BE2C (cell line): ENCODE data around the gene TSPAN12.

Experiments
- DNase-seq: peaks from one replicate; pipeline ENCODE4 v3.0.0-alpha.2; 2020
- H3K27me3 ChIP-seq: fragments of 250-450 bp; sonication (Bioruptor Pico); 2 replicates; pipeline ENCODE4 v1.5.1; 2020; ENCODE audit warnings: mild to moderate bottlenecking
- H3K36me3 ChIP-seq: fragments of 250-450 bp; sonication (Bioruptor Pico); 2 replicates; pipeline ENCODE4 v1.5.1; 2020; ENCODE audit warnings: mild to moderate bottlenecking
- H3K4me1 ChIP-seq: fragments of 250-450 bp; sonication (Bioruptor Pico); 2 replicates; pipeline ENCODE4 v1.5.1; 2020
- H3K4me3 ChIP-seq: 2 replicates; pipeline ENCODE4 v1.5.1; 2011; ENCODE audit warnings: low read depth, low read length
- H3K9me3 ChIP-seq: fragments of 250-450 bp; sonication (Bioruptor Pico); 2 replicates; pipeline ENCODE4 v1.5.1; 2020
- CTCF ChIP-seq: IDR thresholded peaks from 2 replicates; pipeline ENCODE4 v1.5.1; 2012; ENCODE audit warnings: mild to moderate bottlenecking, low read depth, low read length

TSPAN12 gene

DNA sequence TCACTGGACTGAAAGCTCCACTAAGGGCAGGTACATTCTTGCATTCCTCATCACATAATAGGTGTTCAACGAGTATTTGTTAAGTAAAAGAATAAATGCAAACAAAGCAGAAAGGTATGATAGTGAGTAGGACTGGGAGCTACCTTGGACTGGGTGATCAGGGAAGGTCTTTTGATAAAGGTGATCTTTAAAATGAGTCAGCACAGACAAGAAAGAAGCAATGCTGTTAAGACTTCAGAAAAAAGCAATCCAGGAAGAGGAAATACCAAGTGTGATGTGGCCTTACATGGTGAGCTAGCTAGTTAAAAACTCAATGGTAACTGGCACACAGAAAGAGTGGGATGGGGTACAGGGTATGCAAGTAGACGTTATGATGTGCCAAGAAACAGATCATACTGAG is 40.1 kb downstream of the TSPAN12 start:
- no peak for DNase-seq
- H3K4me3 ChIP-seq: no peak overlapping the region
- no peaks in the 10 kb centered on the region for H3K36me3 ChIP-seq
- no peak for TF ChIP-seq CTCF
- H3K4me1 ChIP-seq: no peaks in the 10 kb centered on the region
- peaks cover 5% of the 10 kb centered on the region for H3K27me3 ChIP-seq
- H3K9me3 ChIP-seq: no peaks in the 10 kb centered on the region

DNA sequence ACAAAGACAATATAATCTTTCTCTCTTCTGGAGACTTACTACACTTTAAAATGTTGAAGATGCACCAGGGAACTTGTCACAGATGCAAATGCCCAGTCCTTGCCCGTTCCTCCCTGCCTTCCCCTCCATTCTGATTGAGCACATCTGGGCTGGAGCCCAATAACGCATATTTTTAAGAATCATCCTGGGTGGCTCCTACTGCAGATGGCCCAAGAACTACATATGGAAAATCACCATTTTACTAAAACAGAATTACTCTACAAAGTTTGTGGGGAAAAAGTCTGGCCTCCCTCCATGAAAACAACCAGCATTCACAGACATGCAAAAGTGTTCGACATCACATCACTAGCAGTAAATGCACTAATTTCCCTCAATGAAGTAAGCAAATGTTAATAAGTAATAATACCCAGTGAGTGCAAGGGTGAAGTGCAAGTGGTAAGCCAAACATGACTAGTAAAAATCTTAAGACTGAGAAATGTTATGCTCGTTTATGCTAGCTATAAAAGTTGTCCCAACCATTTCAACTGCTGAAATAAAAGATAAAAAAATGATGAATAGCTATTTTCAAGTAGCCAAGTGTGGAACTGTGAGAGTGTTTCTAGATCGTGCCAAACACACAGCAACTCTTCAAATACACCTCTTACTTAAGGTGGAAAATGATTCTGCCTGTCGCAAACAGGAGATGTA is 43.5 kb downstream of the TSPAN12 start:
- Histone ChIP-seq H3K36me3 (no peaks in the 10 kb centered on the region), H3K4me1 (no peaks in the 10 kb centered on the region), H3K27me3 (peaks cover 3% of the 10 kb centered on the region; the same call in 1 of the 2 replicates), H3K9me3 (no peaks in the 10 kb centered on the region), H3K4me3 (no peak overlapping the region)
- no peak for DNase-seq
- no peak for TF ChIP-seq CTCF

DNA sequence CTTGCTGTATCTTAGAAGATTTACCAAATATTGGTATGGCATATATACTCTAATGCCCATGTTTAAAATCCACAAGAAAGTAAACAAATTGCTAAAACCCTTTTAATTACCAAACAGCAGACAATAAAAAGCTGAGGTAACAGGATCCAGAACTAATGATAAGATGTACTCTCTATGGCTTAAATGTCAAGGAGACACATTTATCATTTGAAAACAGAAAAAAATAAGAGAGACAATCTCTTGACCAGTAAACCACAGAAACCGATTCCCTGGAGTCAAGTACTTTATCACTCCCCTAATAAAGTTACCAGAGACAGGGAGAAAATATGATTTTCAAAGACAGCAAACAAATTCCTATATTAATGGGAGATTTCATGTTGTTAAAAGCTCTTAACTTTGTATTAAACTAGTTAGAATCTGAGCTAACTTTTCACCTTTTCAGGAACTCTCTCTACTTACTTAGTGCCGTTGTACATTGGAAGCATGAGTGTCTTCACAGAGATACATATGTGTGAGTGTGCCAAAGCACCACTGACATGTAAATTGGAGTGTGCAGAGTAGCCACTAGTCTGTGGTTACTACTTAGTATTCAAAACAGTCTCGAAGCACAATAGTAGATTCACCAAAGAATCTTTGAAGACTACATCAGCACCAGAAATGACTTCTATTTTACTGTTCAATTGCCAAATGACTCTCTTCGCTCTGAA is 44.2 kb downstream of the TSPAN12 start:
- no peaks in the 10 kb centered on the region for H3K36me3 ChIP-seq
- TF ChIP-seq CTCF: no peak
- no peaks in the 10 kb centered on the region for H3K27me3 ChIP-seq
- no peaks in the 10 kb centered on the region for H3K4me1 ChIP-seq
- DNase-seq: no peak
- no peaks in the 10 kb centered on the region for H3K9me3 ChIP-seq
- H3K4me3 ChIP-seq: no peak overlapping the region

- no peak for TF ChIP-seq CTCF
- H3K27me3 ChIP-seq: no peaks in the 10 kb centered on the region
- H3K4me1 ChIP-seq: no peaks in the 10 kb centered on the region
- H3K9me3 ChIP-seq: no peaks in the 10 kb centered on the region
- H3K4me3 ChIP-seq: no peak overlapping the region
- H3K36me3 ChIP-seq: no peaks in the 10 kb centered on the region
- no peak for DNase-seq
These were observed 44.9 kb downstream of the TSPAN12 start for GRCh38 chr7:120813089-120813488.

DNA sequence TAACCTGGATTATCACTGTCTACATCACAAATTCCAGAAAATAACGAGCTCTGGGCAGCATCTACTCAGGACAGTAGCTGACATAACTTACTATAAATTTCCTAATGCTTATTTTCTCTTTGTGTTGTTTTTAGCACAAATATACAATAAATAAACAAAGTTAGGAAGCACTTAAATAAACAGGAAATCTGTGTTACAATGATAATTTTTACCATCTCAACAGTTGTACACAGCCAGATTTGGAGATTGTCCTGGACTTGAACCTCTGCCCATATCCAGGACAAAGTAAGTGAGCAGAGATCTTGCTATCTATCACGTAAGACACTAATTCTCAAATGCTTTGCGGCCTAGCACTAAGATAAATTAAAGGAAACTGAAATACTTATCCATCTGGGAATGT is 48.7 kb downstream of the TSPAN12 start:
- Histone ChIP-seq H3K4me3 (no peak overlapping the region), H3K27me3 (peaks cover 8% of the 10 kb centered on the region), H3K9me3 (no peaks in the 10 kb centered on the region), H3K4me1 (no peaks in the 10 kb centered on the region), H3K36me3 (no peaks in the 10 kb centered on the region)
- no peak for TF ChIP-seq CTCF
- DNase-seq: no peak

DNA sequence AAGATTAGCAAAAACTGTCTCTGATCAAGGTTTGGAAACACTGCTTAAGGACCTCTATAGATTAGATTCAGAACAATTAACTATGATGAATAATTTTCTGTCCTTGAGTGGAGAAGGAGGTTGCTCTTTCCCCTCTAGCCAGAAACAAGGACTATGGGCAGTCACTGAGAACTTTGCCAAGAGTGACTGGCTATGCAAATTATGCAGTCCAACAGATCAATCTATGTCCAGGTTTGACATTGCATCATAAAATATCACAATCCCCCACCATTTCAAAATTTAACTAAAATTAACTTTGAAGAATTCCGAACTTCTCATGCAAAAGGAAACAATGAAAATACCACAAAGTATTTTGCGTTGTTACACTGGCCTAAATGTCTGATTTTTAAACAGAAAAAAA is 50.6 kb downstream of the TSPAN12 start:
- H3K36me3 ChIP-seq: no peaks in the 10 kb centered on the region
- no peak overlapping the region for H3K4me3 ChIP-seq
- H3K27me3 ChIP-seq: peaks cover 8% of the 10 kb centered on the region
- H3K9me3 ChIP-seq: no peaks in the 10 kb centered on the region
- TF ChIP-seq CTCF: no peak
- no peak for DNase-seq
- H3K4me1 ChIP-seq: no peaks in the 10 kb centered on the region
